GM21515 (cell line): ENCODE data around the gene SMIM1.

Experiments used
- ATAC-seq: cut with Tn5 transposase; IDR thresholded peaks from one replicate; pipeline ENCODE4 v1.9.1; 2021; ENCODE audit not compliant: unreplicated experiment

SMIM1 gene

DNA sequence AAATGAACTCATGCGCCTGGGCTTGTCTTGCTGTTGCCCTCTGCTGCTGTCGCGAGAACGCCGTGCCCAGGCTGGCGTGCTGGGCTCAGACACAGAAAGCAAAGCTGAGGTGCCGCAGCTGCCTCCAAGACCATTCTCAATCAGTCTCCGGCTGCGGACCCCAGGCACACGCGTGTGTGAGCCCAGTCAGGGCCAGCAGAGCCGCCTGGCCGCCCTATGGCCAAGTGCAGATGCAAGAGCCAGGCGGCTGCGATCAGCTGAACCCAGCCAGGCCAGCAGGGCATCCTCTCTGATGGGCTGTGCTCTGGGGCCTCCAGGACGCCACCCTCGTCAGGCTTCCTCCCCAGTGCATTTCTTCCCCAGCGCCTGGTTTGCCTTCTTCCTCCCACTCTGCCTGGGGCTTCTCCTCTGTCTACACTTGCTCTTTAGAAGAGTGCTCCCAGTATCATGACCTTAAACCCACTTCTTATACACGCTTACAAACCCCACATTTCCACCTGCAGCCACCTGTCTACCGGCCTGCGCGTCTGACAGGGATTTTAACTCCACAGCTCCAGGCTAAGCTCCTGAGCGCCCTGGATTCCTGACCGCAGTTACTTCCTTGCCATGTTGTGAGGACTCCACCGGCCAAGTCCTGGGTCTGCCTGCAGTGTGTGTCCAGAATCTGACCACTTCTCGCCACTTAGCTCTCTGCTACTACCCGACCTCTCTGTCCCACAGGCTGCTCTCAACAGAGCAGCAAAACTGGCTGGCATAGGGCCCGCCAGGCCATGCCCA lies 45.5 kb downstream of the SMIM1 start:
- ATAC-seq, result no peak

- no peak for ATAC-seq
Observed at GRCh38 chr1:3819771-3820200, 47.2 kb downstream of the SMIM1 start.

DNA sequence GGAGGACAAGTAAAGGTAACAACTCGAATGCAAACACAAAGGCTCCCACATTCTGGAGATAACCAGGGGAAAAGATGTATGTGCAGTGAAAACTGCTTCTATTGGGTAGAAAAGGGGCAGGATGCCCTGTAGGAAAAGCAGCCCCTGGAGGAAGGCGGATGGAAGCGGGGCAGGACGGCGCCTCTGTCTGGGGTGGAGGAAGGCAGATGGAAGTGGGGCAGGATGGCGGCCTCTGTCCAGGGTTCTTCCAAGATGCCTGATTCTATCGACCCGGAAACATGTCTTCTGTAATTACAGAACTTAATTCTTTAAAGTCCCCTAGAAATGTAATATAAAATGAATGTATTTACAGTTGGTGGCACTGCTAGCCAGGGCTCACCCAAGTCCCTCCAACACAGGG lies 47.8 kb downstream of the SMIM1 start:
- ATAC-seq, result no peak

DNA sequence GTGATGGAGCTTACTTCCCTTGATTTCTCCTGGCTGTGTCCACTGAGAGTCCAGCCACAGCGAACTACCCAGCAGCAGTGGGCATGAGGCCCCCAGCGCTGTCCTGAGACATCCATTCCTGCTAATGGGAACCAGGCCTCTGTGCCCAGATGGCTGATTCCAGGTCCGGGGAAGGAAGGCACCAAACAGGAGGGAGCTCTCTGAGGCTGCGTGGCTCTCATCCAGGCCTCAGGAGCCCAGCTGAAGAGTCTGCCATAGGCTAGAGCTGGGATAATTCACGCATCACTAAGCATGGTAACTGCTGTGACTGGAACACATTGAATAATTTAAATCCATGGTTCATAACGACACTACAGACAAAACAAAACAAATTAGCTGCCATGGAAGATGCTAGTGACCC lies 48.5 kb downstream of the SMIM1 start:
- no peak for ATAC-seq

GRCh38 chr1:3821447-3821846 lies 48.9 kb downstream of the SMIM1 start:
- ATAC-seq, result no peak

DNA sequence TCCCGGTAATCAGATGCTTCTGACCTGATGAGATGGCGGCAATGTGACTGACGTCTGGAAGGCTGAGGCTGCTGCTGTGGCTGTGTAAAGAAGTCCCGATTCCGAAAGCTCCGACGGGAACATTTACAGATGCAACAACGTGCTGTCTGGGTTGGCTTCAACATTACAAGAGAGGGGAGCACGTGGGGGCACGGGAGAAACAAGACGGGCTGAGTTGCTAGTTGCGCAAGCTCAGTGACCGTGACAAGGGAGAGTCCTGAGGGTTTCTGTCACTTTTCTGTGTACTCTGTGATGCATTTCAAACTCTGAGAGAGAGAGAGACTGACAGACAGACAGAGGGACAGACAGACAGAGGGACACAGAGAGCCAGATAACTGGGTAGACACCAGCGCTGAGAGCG lies 49.4 kb downstream of the SMIM1 start:
- no peak for ATAC-seq

- no peak for ATAC-seq
Observed at GRCh38 chr1:3822421-3822820, 49.9 kb downstream of the SMIM1 start.

DNA sequence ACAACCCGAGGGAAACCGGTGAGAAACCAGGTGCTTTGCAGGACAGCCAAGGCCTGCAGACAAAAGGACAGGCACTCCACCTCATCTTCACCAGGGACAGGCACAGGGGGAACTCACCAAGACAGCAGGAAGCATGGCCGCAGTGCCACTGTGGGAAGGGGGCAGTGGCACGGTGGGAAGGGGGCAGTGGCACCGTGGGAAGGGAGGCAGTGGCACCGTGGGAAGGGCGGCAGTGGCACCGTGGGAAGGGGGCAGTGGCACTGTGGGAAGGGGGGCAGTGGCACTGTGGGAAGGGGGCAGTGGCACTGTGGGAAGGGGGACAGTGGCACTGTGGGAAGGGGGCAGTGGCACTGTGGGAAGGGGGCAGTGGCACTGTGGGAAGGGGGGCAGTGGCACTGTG lies 52.1 kb downstream of the SMIM1 start:
- no peak for ATAC-seq

DNA sequence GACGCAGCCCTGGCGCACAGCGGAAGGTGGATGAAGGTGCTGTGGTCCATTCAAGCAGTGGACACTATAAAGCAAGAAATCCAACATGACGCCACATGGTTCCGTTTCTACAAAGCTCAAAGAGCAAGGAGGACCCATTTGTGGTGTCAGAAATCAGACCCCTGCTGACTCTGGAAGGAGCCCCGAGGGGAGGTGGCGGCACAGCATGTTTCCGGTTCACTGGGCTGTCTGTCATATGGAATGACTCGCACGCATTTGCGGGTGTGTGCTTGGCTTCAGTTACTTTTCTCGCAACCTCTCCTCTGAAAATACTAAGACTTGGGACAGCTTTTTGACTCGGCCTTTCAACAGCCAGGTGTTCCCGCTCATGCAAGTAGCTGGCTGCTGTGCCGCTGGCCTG lies 52.8 kb downstream of the SMIM1 start:
- ATAC-seq, result no peak
